ENCODE data around the gene SLC35A4. TPM values are rescaled to one million over a fixed set of nuclear protein-coding genes. Genes with fewer than 3 reads are reported as not detected.

SLC35A4 gene
- total and polyA plus RNA-seq, 10 donors, result 23.3 to 64.0 (median 55.8) TPM

DNA sequence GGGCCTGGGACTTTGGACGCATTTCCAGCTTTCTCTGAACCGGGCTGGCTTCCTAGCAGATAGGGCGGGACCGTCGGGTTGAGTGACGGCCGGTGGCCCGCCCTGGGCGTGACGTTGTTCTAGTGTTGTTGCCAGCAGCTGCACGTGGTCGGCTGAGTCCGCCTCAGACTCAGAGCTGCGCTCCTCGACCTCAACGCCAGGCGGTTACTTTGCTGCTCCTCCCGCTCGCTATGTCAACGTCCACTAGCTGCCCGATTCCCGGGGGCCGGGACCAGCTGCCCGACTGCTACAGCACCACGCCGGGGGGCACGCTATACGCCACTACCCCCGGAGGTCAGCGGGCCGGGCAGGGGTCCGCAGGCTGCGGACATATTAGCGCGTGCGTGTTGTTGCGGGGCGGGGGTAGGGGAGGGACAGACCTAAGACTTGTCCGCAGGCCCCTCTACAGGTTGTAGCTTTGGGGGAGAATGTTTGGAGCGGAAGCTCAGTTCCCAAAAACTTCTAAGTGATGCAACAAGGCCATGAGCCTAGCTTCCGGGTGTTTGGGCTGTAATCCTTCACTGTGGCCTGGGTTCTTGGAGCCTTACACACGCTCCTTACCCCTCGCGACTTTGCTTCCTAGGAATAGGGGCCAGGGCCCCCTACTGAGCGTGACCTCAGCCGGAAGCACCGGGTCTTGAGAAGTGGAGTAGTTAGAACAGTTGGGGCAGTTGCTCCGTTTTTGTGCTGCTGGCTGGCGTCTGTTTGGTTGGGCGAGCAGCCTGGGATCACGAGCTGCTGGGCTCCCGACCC, 16.9 kb upstream of the SLC35A4 start, which contains the start of gene EIF4EBP3:
Gene EIF4EBP3, plus strand, starts transcription at position 155 of the 792 bp plus-strand sequence. Its CDS starts 76 bp downstream, at position 231.
- no peaks in the 10 kb centered on the region for H3K27me3 ChIP-seq (replicated peaks in 1 of 7)
- no peaks in the 10 kb centered on the region for H3K9me3 ChIP-seq
- peak; percentile 98 for DNase-seq
- H3K36me3 ChIP-seq, result peaks cover 0 to 71% (median 36%) of the 10 kb centered on the region in 6 donors
- peaks cover 16 to 47% (median 43%) of the 10 kb centered on the region in 6 donors for H3K4me1 ChIP-seq
- TF ChIP-seq POLR2A (IDR thresholded peaks at IDR 0.05) (peak; percentile 24 to 57 (median 56)), POLR2AphosphoS5 (IDR thresholded peaks at IDR 0.05) (peak; percentile 96 to 97 (median 97))
- TF ChIP-seq, protein P1, sequence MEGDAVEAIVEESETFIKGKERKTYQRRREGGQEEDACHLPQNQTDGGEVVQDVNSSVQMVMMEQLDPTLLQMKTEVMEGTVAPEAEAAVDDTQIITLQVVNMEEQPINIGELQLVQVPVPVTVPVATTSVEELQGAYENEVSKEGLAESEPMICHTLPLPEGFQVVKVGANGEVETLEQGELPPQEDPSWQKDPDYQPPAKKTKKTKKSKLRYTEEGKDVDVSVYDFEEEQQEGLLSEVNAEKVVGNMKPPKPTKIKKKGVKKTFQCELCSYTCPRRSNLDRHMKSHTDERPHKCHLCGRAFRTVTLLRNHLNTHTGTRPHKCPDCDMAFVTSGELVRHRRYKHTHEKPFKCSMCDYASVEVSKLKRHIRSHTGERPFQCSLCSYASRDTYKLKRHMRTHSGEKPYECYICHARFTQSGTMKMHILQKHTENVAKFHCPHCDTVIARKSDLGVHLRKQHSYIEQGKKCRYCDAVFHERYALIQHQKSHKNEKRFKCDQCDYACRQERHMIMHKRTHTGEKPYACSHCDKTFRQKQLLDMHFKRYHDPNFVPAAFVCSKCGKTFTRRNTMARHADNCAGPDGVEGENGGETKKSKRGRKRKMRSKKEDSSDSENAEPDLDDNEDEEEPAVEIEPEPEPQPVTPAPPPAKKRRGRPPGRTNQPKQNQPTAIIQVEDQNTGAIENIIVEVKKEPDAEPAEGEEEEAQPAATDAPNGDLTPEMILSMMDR (IDR thresholded peaks at IDR 0.05 in 8 of 11, conservative IDR thresholded peaks at IDR 0.05 in 3 of 11), result peak; percentile 57 to 91 (median 79)
- peak within 1 kb of the TSS; percentile 88 to 98 (median 92) for H3K27ac ChIP-seq
- H3K4me3 ChIP-seq, result peak within 1 kb of the TSS; percentile 41 to 78 (median 47)
- WGBS, 5 donors, result 1 to 6% (median 2%) methylated on average over 30 to 52 of the region's 52 CpGs
- intact Hi-C loops (cut with DNase I; ENCODE audit: low total_unique reads), result no loop called here

DNA sequence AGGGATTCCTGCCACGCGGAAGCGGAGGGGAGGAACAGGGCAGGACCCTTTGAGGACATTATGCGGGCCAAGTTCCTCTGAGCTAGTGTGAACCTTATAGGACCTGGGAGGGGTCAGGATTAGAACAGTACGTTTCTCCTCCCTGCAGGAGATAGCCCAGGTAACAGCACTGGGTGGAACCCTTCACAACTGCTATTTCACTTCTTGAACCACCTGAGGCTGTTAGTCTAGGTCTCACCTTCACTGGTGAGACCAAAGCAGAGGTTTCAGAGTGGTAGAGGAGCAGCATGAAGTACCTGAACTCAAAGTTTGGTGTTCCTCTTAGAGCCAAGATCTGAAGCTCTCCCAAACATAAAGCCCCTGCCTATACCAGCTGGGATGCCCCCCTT, 16.3 kb upstream of the SLC35A4 start:
- 4 to 20% (median 11%) methylated on average over 5 of the region's 5 CpGs; no CpG with 5 or more reads in 1 of the 5 donors for WGBS, 5 donors
- peaks cover 16 to 53% (median 46%) of the 10 kb centered on the region in 6 donors for H3K4me1 ChIP-seq
- intact Hi-C loops (cut with DNase I; ENCODE audit: low total_unique reads), result no loop called here
- no peak for TF ChIP-seq POLR2A (IDR thresholded peaks at IDR 0.05)
- TF ChIP-seq POLR2AphosphoS5 (IDR thresholded peaks at IDR 0.05), result no peak
- TF ChIP-seq, protein P1 (IDR thresholded peaks at IDR 0.05 in 8 of 11, conservative IDR thresholded peaks at IDR 0.05 in 3 of 11), result no peak
- peak overlapping the region; percentile 41 to 78 (median 47) for H3K4me3 ChIP-seq
- no peaks in the 10 kb centered on the region for H3K9me3 ChIP-seq
- no peak for DNase-seq
- peak overlapping the region; percentile 88 to 98 (median 92) for H3K27ac ChIP-seq
- H3K27me3 ChIP-seq (replicated peaks in 1 of 7), result no peaks in the 10 kb centered on the region
- peaks cover 0 to 71% (median 34%) of the 10 kb centered on the region in 6 donors for H3K36me3 ChIP-seq

DNA sequence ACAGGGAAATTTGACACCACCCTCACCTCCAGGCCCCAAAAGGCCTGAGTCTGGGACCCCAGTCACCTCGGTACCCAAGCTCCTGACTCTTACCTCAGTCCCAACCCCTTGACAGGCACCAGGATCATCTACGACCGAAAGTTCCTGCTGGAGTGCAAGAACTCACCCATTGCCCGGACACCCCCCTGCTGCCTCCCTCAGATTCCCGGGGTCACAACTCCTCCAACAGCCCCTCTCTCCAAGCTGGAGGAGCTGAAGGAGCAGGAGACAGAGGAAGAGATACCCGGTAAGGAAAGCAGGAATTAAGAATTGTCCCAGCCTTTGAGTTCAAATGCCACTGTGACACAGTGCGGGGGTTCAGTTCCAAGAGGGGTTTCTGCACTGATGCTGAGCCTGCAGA, 15.8 kb upstream of the SLC35A4 start:
- no peaks in the 10 kb centered on the region for H3K9me3 ChIP-seq
- H3K27ac ChIP-seq, result peak overlapping the region; percentile 88 to 98 (median 92)
- H3K4me3 ChIP-seq, result peak overlapping the region in 2 of 8 donors; percentile 46 to 78
- H3K36me3 ChIP-seq, result peaks cover 0 to 71% (median 34%) of the 10 kb centered on the region in 6 donors
- intact Hi-C loops (cut with DNase I; ENCODE audit: low total_unique reads), result no loop called here
- peaks cover 16 to 58% (median 51%) of the 10 kb centered on the region in 6 donors for H3K4me1 ChIP-seq
- no peak for DNase-seq
- H3K27me3 ChIP-seq (replicated peaks in 1 of 7), result no peaks in the 10 kb centered on the region
- 88 to 91% (median 89%) methylated on average over 7 of the region's 7 CpGs for WGBS, 5 donors
- TF ChIP-seq, protein P1 (IDR thresholded peaks at IDR 0.05 in 8 of 11, conservative IDR thresholded peaks at IDR 0.05 in 3 of 11), result no peak
- TF ChIP-seq POLR2AphosphoS5 (IDR thresholded peaks at IDR 0.05), result no peak
- TF ChIP-seq POLR2A (IDR thresholded peaks at IDR 0.05), result no peak
